Measurements from ENCODE around the gene ZNF547. TPM values are rescaled to one million over a fixed set of nuclear protein-coding genes. Genes with fewer than 3 reads are reported as not detected.
A peak's percentile ranks its signal among the peaks of the same experiment; 100 is the strongest.

ZNF547 gene
- total RNA-seq (2021) (3.1 and 6.0 TPM in 2 replicates), Bru-seq, nascent RNA (percentile 63 among the genes with signal in this experiment), BruChase-seq, experiment 1, labeled RNA remaining after a 2-hour chase (percentile 71 among the genes with signal in this experiment), BruChase-seq, experiment 2, labeled RNA remaining after a 6-hour chase (percentile 57 among the genes with signal in this experiment)
- long read RNA-seq, partial matches to known transcripts: 0 of 3 reads
- long read RNA-seq, other reads (novel, unspliced or antisense): 1 of 3 reads

- Histone ChIP-seq H3K4me1 (replicated peaks; ENCODE audit: insufficient read depth) (peaks cover 6% of the 10 kb centered on the region; the same call in 1 of the 2 replicates), H3K9me2 (ENCODE audit: insufficient read depth) (no peaks in the 10 kb centered on the region), H3K4me2 (peak within 1 kb of the TSS; percentile 71), H2AFZ (peak within 1 kb of the TSS; percentile 96), H4K20me1 (ENCODE audit: insufficient read depth) (no peaks in the 10 kb centered on the region), H3F3A (ENCODE audit: insufficient read depth, low read depth) (peaks cover 9% of the 10 kb centered on the region), H3K9me3 (ENCODE audit: insufficient read depth, low read depth) (peaks cover 5% of the 10 kb centered on the region; the same call in 1 of the 2 replicates), H3K79me2 (ENCODE audit: low read depth) (peaks cover 23% of the 10 kb centered on the region), H3K27ac (peak within 1 kb of the TSS; percentile 47), H3K36me3 (ENCODE audit: low read depth) (peaks cover 6% of the 10 kb centered on the region; the same call in 1 of the 2 replicates), H3K27me3 (ENCODE audit: insufficient read depth, low read depth) (no peaks in the 10 kb centered on the region), H3K4me3 (peak within 1 kb of the TSS; percentile 72)
- ChIA-PET POLR2A (ENCODE audit: unreplicated experiment) (interaction anchor here (0.8 to 1.3 kb wide), 2 partner anchors 29 to 61 kb away, joined by 8 to 9 read pairs; no protein-coding TSS in a partner anchor), CTCF (interaction anchor here (0.6 kb wide), 2 partner anchors 27 to 49 kb away, joined by 3 to 8 read pairs; partner anchors contain the start of gene ZNF548)
- peak; percentile 99 for DNase-seq
- intact Hi-C loops (cut with micrococcal nuclease; ENCODE audit: unreplicated experiment): loop anchor here (1.0 kb wide), 3 partner anchors 26 to 83 kb away; partner anchors contain the start of genes ZNF460, ZNF548 and ZNF749
- no peak for TF ChIP-seq CTCF (conservative IDR thresholded peaks at IDR 0.05)
- no peak for TF ChIP-seq EZH2 (IDR thresholded peaks at IDR 0.05; ENCODE audit: low read depth)
- BruUV-seq (replicated peaks): no TSS peak
Measured at GRCh38 chr19:57362997-57363687, at the start of gene ZNF547, which contains the start of gene TRAPPC2B. TSS of gene ZNF547 (plus strand) at chr19:57363551. CDS start at chr19:57368556, 5,005 bp downstream. TSS of gene TRAPPC2B (plus strand) at chr19:57363551. CDS start at chr19:57364834, 1,283 bp downstream.

GRCh38 chr19:57314146-57314545 lies 49.2 kb upstream of the ZNF547 start:
- H3K9me3 ChIP-seq (ENCODE audit: insufficient read depth, low read depth): no peaks in the 10 kb centered on the region
- no peak overlapping the region for H3K27ac ChIP-seq
- no peaks in the 10 kb centered on the region for H3F3A ChIP-seq (ENCODE audit: insufficient read depth, low read depth)
- 0 out of 2 replicates have a peak overlapping the region, but pooled peaks have one; percentile 5 for H2AFZ ChIP-seq
- no peak for DNase-seq
- no peaks in the 10 kb centered on the region for H3K4me1 ChIP-seq (replicated peaks; ENCODE audit: insufficient read depth)
- H3K36me3 ChIP-seq (ENCODE audit: low read depth): no peaks in the 10 kb centered on the region
- H3K4me2 ChIP-seq: peak overlapping the region; percentile 10; the same call in 1 of the 2 replicates
- ChIA-PET POLR2A (ENCODE audit: unreplicated experiment) (interaction anchor here (0.5 kb wide), 1 partner anchor 45 kb away, joined by 3 read pairs; no protein-coding TSS in a partner anchor), CTCF (no interaction called here)
- no TSS peak for BruUV-seq (replicated peaks)
- intact Hi-C loops (cut with micrococcal nuclease; ENCODE audit: unreplicated experiment): no loop called here
- no peaks in the 10 kb centered on the region for H3K27me3 ChIP-seq (ENCODE audit: insufficient read depth, low read depth)
- TF ChIP-seq EZH2 (IDR thresholded peaks at IDR 0.05; ENCODE audit: low read depth): no peak
- TF ChIP-seq CTCF (conservative IDR thresholded peaks at IDR 0.05): no peak
- H3K9me2 ChIP-seq (ENCODE audit: insufficient read depth): no peaks in the 10 kb centered on the region; the same call in 1 of the 2 replicates
- H3K4me3 ChIP-seq: no peak overlapping the region
- no peaks in the 10 kb centered on the region for H4K20me1 ChIP-seq (ENCODE audit: insufficient read depth)
- no peaks in the 10 kb centered on the region for H3K79me2 ChIP-seq (ENCODE audit: low read depth)

- CTCF ChIA-PET: interaction anchor here (0.7 kb wide), 1 partner anchor 16 kb away, joined by 3 read pairs; no protein-coding TSS in a partner anchor
- H3K36me3 ChIP-seq (ENCODE audit: low read depth): no peaks in the 10 kb centered on the region
- no peak overlapping the region for H3K27ac ChIP-seq
- peaks cover 4% of the 10 kb centered on the region; the same call in 1 of the 2 replicates for H3F3A ChIP-seq (ENCODE audit: insufficient read depth, low read depth)
- intact Hi-C loops (cut with micrococcal nuclease; ENCODE audit: unreplicated experiment): no loop called here
- H4K20me1 ChIP-seq (ENCODE audit: insufficient read depth): no peaks in the 10 kb centered on the region
- DNase-seq: no peak
- no TSS peak for BruUV-seq (replicated peaks)
- H3K79me2 ChIP-seq (ENCODE audit: low read depth): peaks cover 21% of the 10 kb centered on the region
- TF ChIP-seq CTCF (conservative IDR thresholded peaks at IDR 0.05) (no peak), EZH2 (IDR thresholded peaks at IDR 0.05; ENCODE audit: low read depth) (no peak)
- H3K9me2 ChIP-seq (ENCODE audit: insufficient read depth): no peaks in the 10 kb centered on the region; the same call in 1 of the 2 replicates
- H3K4me2 ChIP-seq: no peak overlapping the region
- no peaks in the 10 kb centered on the region for H3K27me3 ChIP-seq (ENCODE audit: insufficient read depth, low read depth)
- H3K9me3 ChIP-seq (ENCODE audit: insufficient read depth, low read depth): no peaks in the 10 kb centered on the region
- POLR2A ChIA-PET (ENCODE audit: unreplicated experiment): no interaction called here
- no peak overlapping the region for H2AFZ ChIP-seq
- H3K4me1 ChIP-seq (replicated peaks; ENCODE audit: insufficient read depth): peaks cover 19% of the 10 kb centered on the region
- no peak overlapping the region for H3K4me3 ChIP-seq
Measured at GRCh38 chr19:57317503-57317902, 45.8 kb upstream of the ZNF547 start.
